Trophoblast cell (in vitro differentiated cells and primary cell): ENCODE measurements around the gene PHETA1.
A peak's percentile ranks its signal among the peaks of the same experiment; 100 is the strongest.
"Not testable (repeated sequence)": the region's sequence is repeated elsewhere in the genome, so short reads cannot be mapped to it uniquely, and the experiment has no call there.

Source experiments
- DNase-seq, 2 donors: peaks; one replicate each; pipeline ENCODE4 v3.0.0-alpha.2; 2016
- H2AFZ ChIP-seq: 2 replicates; pipeline ENCODE4 v1.6.1; 2013; ENCODE audit warnings: low read length, moderate library complexity, mild to moderate bottlenecking; ENCODE audit not compliant: insufficient read depth, poor library complexity
- H2AK5ac ChIP-seq: 2 replicates; pipeline ENCODE4 v1.6.1; 2013; ENCODE audit warnings: mild to moderate bottlenecking, low read length
- H2BK120ac ChIP-seq: 2 replicates; pipeline ENCODE4 v1.6.1; 2013; ENCODE audit warnings: low read length, mild to moderate bottlenecking, moderate library complexity; ENCODE audit not compliant: insufficient read depth, poor library complexity
- H2BK12ac ChIP-seq: 2 replicates; pipeline ENCODE4 v1.6.1; 2013; ENCODE audit warnings: mild to moderate bottlenecking, low read length, moderate library complexity
- H2BK5ac ChIP-seq: 2 replicates; pipeline ENCODE4 v1.6.1; 2013; ENCODE audit warnings: low read length, low read depth, moderate library complexity, mild to moderate bottlenecking; ENCODE audit not compliant: poor library complexity
- H3K14ac ChIP-seq: 2 replicates; pipeline ENCODE4 v1.6.1; 2013; ENCODE audit warnings: mild to moderate bottlenecking, low read length
- H3K18ac ChIP-seq: 2 replicates; pipeline ENCODE4 v1.6.1; 2013; ENCODE audit warnings: mild to moderate bottlenecking, low read length
- H3K23ac ChIP-seq: 2 replicates; pipeline ENCODE4 v1.6.1; 2013; ENCODE audit warnings: low read length
- H3K27ac ChIP-seq: 2 replicates; pipeline ENCODE4 v1.5.1; 2013; ENCODE audit warnings: low read depth, mild to moderate bottlenecking, inconsistent platforms, low read length, moderate library complexity
- H3K27me3 ChIP-seq: 2 replicates; pipeline ENCODE4 v1.6.1; 2013; ENCODE audit warnings: inconsistent platforms, mild to moderate bottlenecking, low read length, moderate library complexity; ENCODE audit not compliant: insufficient read depth
- H3K36me3 ChIP-seq, 2 experiments: 1 replicate in 1 of 2; 2 replicates in 1 of 2; pipeline ENCODE4 v1.6.1; 2013; ENCODE audit warnings: low read length in 2 of 2, mild to moderate bottlenecking in 2 of 2, moderate library complexity in 1 of 2; ENCODE audit not compliant: insufficient read depth in 2 of 2, control insufficient read depth in 1 of 2
- H3K4ac ChIP-seq: 2 replicates; pipeline ENCODE4 v1.6.1; 2013; ENCODE audit warnings: low read depth, mild to moderate bottlenecking, low read length, moderate library complexity
- H3K4me1 ChIP-seq, 2 experiments: 1 replicate in 1 of 2; 2 replicates in 1 of 2; pipeline ENCODE4 v1.6.1; 2013; ENCODE audit warnings: low read length in 2 of 2, mild to moderate bottlenecking in 2 of 2, moderate library complexity in 1 of 2; ENCODE audit not compliant: insufficient read depth in 2 of 2, control insufficient read depth in 1 of 2
- H3K4me2 ChIP-seq: 2 replicates; pipeline ENCODE4 v1.6.1; 2013; ENCODE audit warnings: inconsistent platforms, mild to moderate bottlenecking, low read length, moderate library complexity
- H3K4me3 ChIP-seq: 2 replicates; pipeline ENCODE4 v1.5.1; 2013; ENCODE audit warnings: mild to moderate bottlenecking, low read depth, low read length, inconsistent platforms
- H3K79me1 ChIP-seq: one replicate; pipeline ENCODE4 v1.6.1; 2013; ENCODE audit warnings: low read length
- H3K79me2 ChIP-seq: 2 replicates; pipeline ENCODE4 v1.6.1; 2013; ENCODE audit warnings: low read length, mild to moderate bottlenecking; ENCODE audit not compliant: control insufficient read depth, insufficient read depth, poor library complexity
- H3K9ac ChIP-seq: 2 replicates; pipeline ENCODE4 v1.6.1; 2013; ENCODE audit warnings: mild to moderate bottlenecking, low read length
- H3K9me3 ChIP-seq: 2 replicates; pipeline ENCODE4 v1.6.1; 2013; ENCODE audit warnings: low read depth, mild to moderate bottlenecking, control low read depth, inconsistent platforms, low read length; ENCODE audit not compliant: insufficient read depth
- H4K12ac ChIP-seq: 2 replicates; pipeline ENCODE4 v1.6.1; 2013; ENCODE audit warnings: low read depth, mild to moderate bottlenecking, low read length, moderate library complexity
- H4K8ac ChIP-seq: 2 replicates; pipeline ENCODE4 v1.6.1; 2013; ENCODE audit warnings: low read depth, mild to moderate bottlenecking, low read length, moderate library complexity
- H4K91ac ChIP-seq: one replicate; pipeline ENCODE4 v1.6.1; 2013; ENCODE audit warnings: low read depth, mild to moderate bottlenecking, low read length, moderate library complexity
- WGBS: extraction: QIAGEN DNeasy Blood & Tissue Kit; methylation state at CpG from one replicate; pipeline ENCODE4 v1.1.7; 2013; ENCODE audit warnings: missing lambda C conversion rate; ENCODE audit not compliant: insufficient read length, insufficient coverage; ENCODE audit errors: extremely low coverage; 5-methylcytosine and 5-hydroxymethylcytosine counted together

PHETA1 gene

DNA sequence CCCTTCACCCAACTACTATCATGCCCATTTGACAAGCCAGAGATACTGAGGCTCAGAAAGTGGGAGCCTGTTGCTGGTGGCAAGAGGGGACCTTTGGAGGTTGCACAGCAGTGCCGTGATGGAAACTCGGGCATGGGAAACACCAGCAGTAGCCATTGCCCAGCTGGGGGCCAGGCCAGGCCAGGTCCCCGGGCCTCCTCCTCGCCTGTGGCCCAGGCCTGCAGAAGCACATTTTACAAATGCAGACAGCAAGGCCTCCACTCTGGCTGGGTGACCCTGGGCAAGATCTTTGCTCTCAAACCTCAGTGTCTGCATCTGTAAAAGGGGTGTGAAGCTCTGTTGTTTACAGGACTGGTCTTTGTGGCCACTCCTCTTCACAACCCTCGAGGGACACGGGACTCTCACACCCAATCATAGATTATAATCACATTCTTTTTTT, 32.3 kb upstream of the PHETA1 start:
- no peak for DNase-seq
- no peak overlapping the region for H2BK5ac ChIP-seq

DNA sequence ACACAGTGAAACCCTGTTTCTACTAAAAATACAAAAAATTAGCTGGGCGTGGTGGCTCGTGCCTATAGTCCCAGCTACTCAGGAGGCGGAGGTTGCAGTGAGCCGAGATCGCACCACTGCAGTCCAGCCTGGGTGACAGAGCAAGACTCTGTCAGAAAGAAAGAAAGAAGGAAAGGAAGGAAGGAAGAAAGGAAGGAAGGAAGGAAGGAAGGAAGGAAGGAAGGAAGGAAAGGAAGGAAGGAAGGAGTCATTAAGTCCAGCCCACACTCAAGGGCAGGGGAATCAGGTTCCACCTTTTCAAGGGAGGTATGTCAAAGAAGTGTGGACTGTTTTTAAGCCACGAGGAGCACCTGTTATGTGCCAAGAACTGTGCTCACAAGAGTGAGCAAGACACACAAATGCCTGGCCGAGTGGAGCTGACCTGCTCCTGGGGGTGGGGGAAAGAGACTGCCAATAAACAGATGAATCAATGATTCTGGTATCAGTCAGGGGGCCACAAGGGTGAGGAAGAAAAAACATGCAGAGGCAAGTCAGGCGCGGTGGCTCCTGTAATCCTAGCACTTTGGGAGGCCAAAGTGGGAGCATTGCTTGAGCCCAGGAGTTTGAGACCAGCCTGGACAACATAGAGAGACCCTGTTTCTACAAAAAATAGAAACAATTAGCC, 31.0 kb upstream of the PHETA1 start:
- H3K9me3 ChIP-seq, H3K79me1 ChIP-seq, H3K4ac ChIP-seq, H2BK12ac ChIP-seq, H4K12ac ChIP-seq, H3K79me2 ChIP-seq, H2AK5ac ChIP-seq, H3K27ac ChIP-seq, H3K4me1 ChIP-seq, H3K4me2 ChIP-seq, H3K14ac ChIP-seq, H3K36me3 ChIP-seq, H3K27me3 ChIP-seq, H3K18ac ChIP-seq, H2BK120ac ChIP-seq, H3K9ac ChIP-seq, H2BK5ac ChIP-seq, H4K8ac ChIP-seq, H4K91ac ChIP-seq, H2AFZ ChIP-seq, H3K23ac ChIP-seq, H3K4me3 ChIP-seq, DNase-seq: not testable (repeated sequence)
- no CpG with 5 or more reads among the region's 9 CpGs for WGBS

More for the DNA sequence above, 32.3 kb upstream of the PHETA1 start:
- Histone ChIP-seq H3K9ac (no peak overlapping the region), H3K79me2 (peaks cover under 1% of the 10 kb centered on the region), H2AFZ (no peak overlapping the region), H2BK12ac (no peak overlapping the region), H3K4me1 (peaks cover under 1 to 12% of the 10 kb centered on the region in 2 experiments), H2BK120ac (no peak overlapping the region), H4K91ac (no peak overlapping the region), H2AK5ac (no peak overlapping the region), H4K12ac (no peak overlapping the region), H4K8ac (no peak overlapping the region), H3K9me3 (peaks cover 2% of the 10 kb centered on the region), H3K4ac (no peak overlapping the region), H3K27ac (no peak overlapping the region), H3K23ac (no peak overlapping the region), H3K18ac (no peak overlapping the region), H3K4me3 (no peak overlapping the region), H3K79me1 (peaks cover under 1% of the 10 kb centered on the region), H3K27me3 (no peaks in the 10 kb centered on the region), H3K4me2 (no peak overlapping the region), H3K36me3 (no peaks in the 10 kb centered on the region), H3K14ac (no peak overlapping the region)
- no CpG with 5 or more reads among the region's 6 CpGs for WGBS

DNA sequence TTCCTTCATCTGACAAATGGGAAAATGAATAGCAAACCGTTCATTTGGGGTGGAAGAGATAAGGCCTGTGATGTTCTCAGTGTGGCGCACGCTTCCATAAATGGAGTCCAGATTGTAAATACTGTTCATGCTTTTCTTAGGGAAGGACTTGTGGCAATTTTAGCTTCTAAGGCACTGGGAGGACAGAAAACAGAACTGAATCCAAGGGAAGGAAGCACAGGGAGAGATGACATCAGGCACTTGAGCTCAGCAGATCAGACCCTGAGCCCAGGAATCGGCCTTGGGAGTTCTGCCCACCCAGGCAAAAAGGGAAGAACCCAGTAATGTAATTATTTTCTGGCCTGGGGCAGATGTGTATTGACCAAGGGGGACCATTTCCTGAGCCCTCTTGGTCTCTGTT, 29.6 kb upstream of the PHETA1 start:
- Histone ChIP-seq H3K4me1 (peaks cover 0 to 5% of the 10 kb centered on the region in 2 experiments), H3K4ac (no peak overlapping the region), H3K9ac (no peak overlapping the region), H4K8ac (no peak overlapping the region), H4K91ac (no peak overlapping the region), H3K79me2 (no peaks in the 10 kb centered on the region), H3K4me2 (no peak overlapping the region), H3K79me1 (no peaks in the 10 kb centered on the region), H3K27ac (no peak overlapping the region), H3K27me3 (no peaks in the 10 kb centered on the region), H3K9me3 (no peaks in the 10 kb centered on the region), H3K4me3 (no peak overlapping the region), H3K18ac (no peak overlapping the region), H2AK5ac (no peak overlapping the region), H2BK5ac (no peak overlapping the region), H3K23ac (no peak overlapping the region), H2AFZ (no peak overlapping the region), H3K36me3 (no peaks in the 10 kb centered on the region), H2BK12ac (no peak overlapping the region), H2BK120ac (no peak overlapping the region), H4K12ac (no peak overlapping the region), H3K14ac (no peak overlapping the region)
- DNase-seq, result peak in 1 of 2 donors; percentile 38
- no CpG with 5 or more reads among the region's 4 CpGs for WGBS

- Histone ChIP-seq H2BK120ac (no peak overlapping the region), H3K4me1 (peaks cover 0 to 5% of the 10 kb centered on the region in 2 experiments), H3K79me2 (no peaks in the 10 kb centered on the region), H3K27me3 (no peaks in the 10 kb centered on the region), H2AK5ac (no peak overlapping the region), H3K27ac (no peak overlapping the region), H3K14ac (no peak overlapping the region), H3K36me3 (no peaks in the 10 kb centered on the region), H3K4ac (no peak overlapping the region), H4K8ac (no peak overlapping the region), H3K4me3 (no peak overlapping the region), H2BK5ac (no peak overlapping the region), H3K4me2 (peak overlapping the region; percentile 48), H3K18ac (no peak overlapping the region), H3K9ac (no peak overlapping the region), H4K12ac (no peak overlapping the region), H4K91ac (no peak overlapping the region), H3K79me1 (no peaks in the 10 kb centered on the region), H3K23ac (no peak overlapping the region), H2AFZ (peak overlapping the region; percentile 92), H3K9me3 (no peaks in the 10 kb centered on the region), H2BK12ac (no peak overlapping the region)
- no CpG with 5 or more reads among the region's 34 CpGs for WGBS
- DNase-seq, result peak; percentile 80 to 91
Observed at GRCh38 chr12:111396726-111397445, 28.0 kb upstream of the PHETA1 start.
